ELR (cell line): Measurements from ENCODE around the gene ZC3H6.
A peak's percentile ranks its signal among the peaks of the same experiment; 100 is the strongest.

Experiments used
- DNase-seq: peaks from one replicate; pipeline ENCODE4 v3.0.0-alpha.2; 2015; ENCODE audit warnings: low read depth

ZC3H6 gene

GRCh38 chr2:112275311-112275886 is at the start of gene ZC3H6:
Gene ZC3H6, plus strand, starts transcription at chr2:112275597. Its CDS starts 398 bp downstream, at chr2:112275995.
- peak; percentile 96 for DNase-seq

DNA sequence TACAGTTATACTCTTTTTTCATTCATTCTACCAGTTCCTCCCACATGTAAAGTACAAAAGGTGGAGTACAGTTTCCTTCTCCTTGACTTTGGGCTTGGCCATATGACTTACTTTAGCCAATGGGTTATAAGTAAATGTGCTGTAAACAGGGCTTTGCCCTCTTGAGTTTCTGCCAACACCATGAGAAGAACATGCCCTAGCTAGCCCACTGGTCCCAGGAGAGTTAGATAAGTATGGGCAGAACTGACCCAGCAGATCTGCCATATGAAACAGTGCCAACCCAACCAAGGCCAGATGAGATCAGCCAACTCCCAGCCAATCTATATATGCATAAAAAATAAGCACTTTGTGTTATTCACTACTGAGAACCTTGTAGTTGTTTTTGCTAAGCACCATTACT is 46.0 kb upstream of the ZC3H6 start:
- no peak for DNase-seq

GRCh38 chr2:112230371-112230770 is 45.0 kb upstream of the ZC3H6 start:
- no peak for DNase-seq

DNA sequence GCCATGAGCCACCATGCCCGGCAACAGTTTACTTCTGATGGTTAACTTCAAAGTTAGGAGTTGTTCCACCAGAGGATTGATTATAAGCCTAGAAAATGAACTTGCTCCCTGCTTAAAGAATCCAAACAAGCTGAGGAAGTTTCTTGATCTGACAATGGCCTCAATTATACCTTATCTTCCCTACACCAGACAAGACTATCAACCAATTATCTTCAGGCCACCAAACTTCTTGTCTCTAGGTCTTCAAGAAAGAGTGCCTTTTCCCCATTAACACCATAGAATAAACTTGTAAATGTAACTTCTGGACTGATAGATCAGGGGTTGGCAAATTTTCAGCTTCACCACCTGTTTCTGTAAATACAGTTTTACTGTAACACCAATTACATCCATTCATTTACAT is 35.5 kb upstream of the ZC3H6 start:
- no peak for DNase-seq

DNA sequence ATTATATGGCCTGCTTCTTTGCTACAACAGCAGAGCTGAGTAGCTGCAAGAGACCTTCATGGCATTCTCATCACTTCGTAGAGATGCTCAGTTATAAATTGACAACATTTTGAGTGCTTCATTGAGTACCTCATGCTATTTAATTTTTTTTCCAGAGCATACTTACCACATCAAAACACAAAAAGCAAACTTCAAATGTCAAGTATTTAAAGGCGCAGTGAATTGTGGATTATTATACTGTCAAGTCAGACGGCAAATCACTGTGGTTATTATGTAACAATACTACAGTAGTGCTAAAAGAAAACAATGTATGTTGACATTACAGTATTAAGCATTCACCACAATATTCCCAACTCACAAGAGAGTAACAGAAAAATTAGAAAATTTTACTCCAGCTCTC is 33.0 kb upstream of the ZC3H6 start:
- no peak for DNase-seq

GRCh38 chr2:112243233-112243632 is 32.2 kb upstream of the ZC3H6 start:
- DNase-seq = no peak

GRCh38 chr2:112244854-112245253 is 30.5 kb upstream of the ZC3H6 start:
- no peak for DNase-seq

GRCh38 chr2:112251271-112251670 is 24.1 kb upstream of the ZC3H6 start:
- no peak for DNase-seq

DNA sequence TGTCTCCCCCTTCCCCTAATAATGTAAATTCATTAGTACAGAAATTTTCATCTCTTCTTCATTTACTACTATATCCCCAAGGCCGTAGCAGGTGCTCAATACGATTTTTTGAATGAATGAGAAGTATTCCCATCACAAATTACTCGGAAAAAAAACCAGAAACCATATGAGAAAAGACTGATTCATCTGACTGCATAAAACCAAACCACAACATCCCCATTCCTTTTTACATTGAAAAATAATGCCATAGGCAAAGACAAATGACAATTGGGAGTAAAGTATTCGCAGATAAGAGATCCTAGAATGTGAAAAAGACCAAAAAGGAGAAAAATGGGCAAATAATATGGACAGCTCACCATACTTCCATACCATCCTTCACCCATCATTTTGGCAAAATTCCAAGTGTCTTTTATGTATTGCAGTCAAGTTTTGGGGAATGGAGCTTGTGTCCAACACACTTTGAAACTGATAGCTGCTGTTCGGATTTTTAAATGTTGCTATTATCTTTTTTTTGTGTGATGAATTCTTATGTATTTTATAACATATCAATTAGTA is 22.1 kb upstream of the ZC3H6 start:
- DNase-seq = peak; percentile 31

GRCh38 chr2:112254466-112255240 is 20.7 kb upstream of the ZC3H6 start, which contains the start of gene ZC3H8:
Gene ZC3H8, minus strand, starts transcription at chr2:112255042. Its CDS starts 61 bp downstream, at chr2:112254981.
- peak; percentile 90 for DNase-seq

DNA sequence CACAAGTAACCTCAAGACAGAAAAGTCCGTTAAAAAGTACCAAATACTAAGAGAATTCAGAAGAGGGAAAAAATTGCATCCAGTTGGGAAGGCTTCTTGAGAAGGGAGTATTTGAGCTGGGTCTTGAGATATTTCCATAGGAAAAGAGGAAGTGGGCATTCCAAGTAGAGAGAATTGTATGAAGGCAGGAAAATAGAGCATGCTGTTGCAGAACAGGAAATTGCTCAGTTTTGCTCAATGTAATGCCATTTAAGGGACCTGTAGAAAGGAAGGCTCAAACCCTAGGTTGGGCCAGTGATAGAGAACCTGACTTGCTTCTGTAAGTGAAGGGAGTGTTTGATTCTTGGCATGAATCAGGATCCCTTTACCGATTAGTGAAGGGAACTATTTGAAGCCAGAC is 19.5 kb upstream of the ZC3H6 start:
- DNase-seq = no peak

DNA sequence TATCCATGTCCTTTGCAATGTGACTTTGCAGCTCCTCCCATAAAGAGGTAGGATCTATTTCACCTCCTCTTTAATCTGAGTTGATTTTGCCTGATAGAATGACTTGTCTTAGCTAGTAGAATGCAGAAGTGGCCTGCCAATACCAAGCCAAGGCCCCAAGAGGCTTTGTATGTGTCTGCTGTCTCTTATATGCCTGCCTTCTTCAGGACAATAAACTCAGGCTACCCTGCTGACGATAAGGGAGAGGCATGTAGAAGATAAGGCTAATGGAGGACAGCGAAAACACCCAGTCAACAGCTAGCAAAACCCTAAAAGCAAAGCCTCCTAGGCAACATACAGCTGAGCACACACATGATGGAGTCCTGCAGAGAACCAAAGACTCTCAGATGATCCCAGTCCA is 18.7 kb upstream of the ZC3H6 start:
- no peak for DNase-seq

DNA sequence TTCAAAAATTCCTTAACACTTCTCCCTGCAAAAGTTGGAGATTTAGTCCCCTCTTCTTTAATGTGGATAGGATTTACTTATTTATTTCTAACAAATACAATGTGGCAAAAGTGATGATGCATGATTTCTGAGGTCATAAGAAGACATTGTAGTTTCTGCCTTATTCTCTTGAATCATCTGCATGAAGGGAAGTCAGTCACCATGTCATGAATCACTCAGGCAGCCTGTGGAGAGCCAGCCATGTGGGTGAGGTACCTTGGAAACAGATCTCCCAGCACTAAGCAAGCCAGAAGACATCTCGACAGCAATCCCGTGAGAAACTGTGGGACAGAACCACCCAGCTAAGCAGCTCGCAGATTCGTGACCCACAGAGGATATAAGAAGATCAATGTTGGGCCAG is 17.8 kb upstream of the ZC3H6 start:
- DNase-seq = peak; percentile 57

GRCh38 chr2:112259509-112260294 is 15.7 kb upstream of the ZC3H6 start:
- peak; percentile 79 for DNase-seq

GRCh38 chr2:112260295-112260625 is 15.1 kb upstream of the ZC3H6 start:
- DNase-seq = no peak

GRCh38 chr2:112262876-112263275 is 12.5 kb upstream of the ZC3H6 start:
- DNase-seq = no peak

GRCh38 chr2:112268547-112268946 is 6.8 kb upstream of the ZC3H6 start:
- DNase-seq = no peak

DNA sequence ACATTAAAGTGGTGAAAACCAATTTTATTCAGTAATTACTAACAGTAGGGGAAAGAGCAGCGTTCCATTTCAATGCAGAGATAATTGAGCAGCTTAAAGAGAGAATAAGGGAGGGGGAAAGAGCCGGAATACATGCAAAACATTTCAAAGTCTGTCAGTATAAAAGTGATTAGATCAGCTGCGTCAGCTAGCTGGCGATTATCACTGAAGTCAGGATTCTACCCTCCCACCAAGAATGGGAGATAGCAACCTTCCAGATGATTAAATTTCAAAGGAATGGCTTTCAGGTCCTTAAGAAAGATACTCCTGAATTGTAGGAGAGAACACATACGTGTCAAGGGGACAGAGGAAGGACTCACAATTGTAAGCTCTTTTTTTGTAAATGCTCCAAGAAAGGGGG is 2.7 kb upstream of the ZC3H6 start:
- DNase-seq = no peak

DNA sequence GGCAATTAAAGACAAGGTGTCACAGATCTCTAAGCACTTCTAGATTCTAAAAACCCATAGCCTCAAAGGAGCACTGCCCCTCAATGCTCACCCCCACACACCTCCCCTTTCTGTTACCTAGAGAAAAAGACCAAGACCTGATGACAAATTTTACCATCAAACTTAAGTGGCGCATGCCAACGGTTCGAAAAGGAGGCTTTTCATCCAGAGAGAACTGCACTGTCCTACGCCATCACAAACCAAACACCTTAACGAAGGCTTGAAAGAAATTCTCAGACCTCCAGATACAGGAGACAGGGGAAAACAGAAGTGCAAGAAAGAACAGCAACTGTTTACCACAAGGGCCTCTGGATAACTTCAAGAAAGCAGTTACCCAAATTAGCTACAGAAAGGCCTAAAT is 2.0 kb upstream of the ZC3H6 start:
- no peak for DNase-seq

GRCh38 chr2:112275887-112276773 is 733 bp downstream of the ZC3H6 start:
- DNase-seq = peak; percentile 89

GRCh38 chr2:112276954-112277353 is 1.6 kb downstream of the ZC3H6 start:
- no peak for DNase-seq
